Ishikawa (cell line): Measurements from ENCODE around the gene KIFC1.

ENCODE experiments used
- CEBPB ChIP-seq: IDR thresholded peaks from 2 replicates; pipeline ENCODE4 v1.6.1; 2012
- CREB1 ChIP-seq: IDR thresholded peaks from 2 replicates; pipeline ENCODE4 v1.6.1; 2012; ENCODE audit warnings: low read depth
- EGR1 ChIP-seq: IDR thresholded peaks from 2 replicates; pipeline ENCODE4 v1.6.1; 2012
- EP300 ChIP-seq: IDR thresholded peaks from 2 replicates; pipeline ENCODE4 v1.6.1; 2012; ENCODE audit warnings: borderline replicate concordance
- FOXM1 ChIP-seq: IDR thresholded peaks from 2 replicates; pipeline ENCODE4 v1.6.1; 2012; ENCODE audit warnings: low read depth, borderline replicate concordance
- NFIC ChIP-seq: IDR thresholded peaks from 2 replicates; pipeline ENCODE4 v1.6.1; 2012
- RAD21 ChIP-seq: IDR thresholded peaks from 2 replicates; pipeline ENCODE4 v1.6.1; 2012; ENCODE audit warnings: low read depth
- TAF1 ChIP-seq: IDR thresholded peaks from 2 replicates; pipeline ENCODE4 v1.6.1; 2012; ENCODE audit warnings: low read depth, mild to moderate bottlenecking
- TCF12 ChIP-seq: IDR thresholded peaks from 2 replicates; pipeline ENCODE4 v1.6.1; 2012; ENCODE audit warnings: low read depth
- TEAD4 ChIP-seq: IDR thresholded peaks from 2 replicates; pipeline ENCODE4 v1.6.1; 2012
- YY1 ChIP-seq: IDR thresholded peaks from 2 replicates; pipeline ENCODE4 v1.6.1; 2012; ENCODE audit warnings: low read depth
- ZBTB7A ChIP-seq: IDR thresholded peaks from 2 replicates; pipeline ENCODE4 v1.6.1; 2012; ENCODE audit warnings: low read depth
- TF ChIP-seq, protein P1 (sequence below): IDR thresholded peaks from 2 replicates; pipeline ENCODE4 v1.6.1; 2012
- TF ChIP-seq, protein P2 (sequence below): IDR thresholded peaks from 2 replicates; pipeline ENCODE4 v1.6.1; 2012; ENCODE audit warnings: low read depth, mild to moderate bottlenecking
- TF ChIP-seq, protein P3 (sequence below): IDR thresholded peaks from 2 replicates; pipeline ENCODE4 v1.6.1; 2012

The KIFC1 gene

DNA sequence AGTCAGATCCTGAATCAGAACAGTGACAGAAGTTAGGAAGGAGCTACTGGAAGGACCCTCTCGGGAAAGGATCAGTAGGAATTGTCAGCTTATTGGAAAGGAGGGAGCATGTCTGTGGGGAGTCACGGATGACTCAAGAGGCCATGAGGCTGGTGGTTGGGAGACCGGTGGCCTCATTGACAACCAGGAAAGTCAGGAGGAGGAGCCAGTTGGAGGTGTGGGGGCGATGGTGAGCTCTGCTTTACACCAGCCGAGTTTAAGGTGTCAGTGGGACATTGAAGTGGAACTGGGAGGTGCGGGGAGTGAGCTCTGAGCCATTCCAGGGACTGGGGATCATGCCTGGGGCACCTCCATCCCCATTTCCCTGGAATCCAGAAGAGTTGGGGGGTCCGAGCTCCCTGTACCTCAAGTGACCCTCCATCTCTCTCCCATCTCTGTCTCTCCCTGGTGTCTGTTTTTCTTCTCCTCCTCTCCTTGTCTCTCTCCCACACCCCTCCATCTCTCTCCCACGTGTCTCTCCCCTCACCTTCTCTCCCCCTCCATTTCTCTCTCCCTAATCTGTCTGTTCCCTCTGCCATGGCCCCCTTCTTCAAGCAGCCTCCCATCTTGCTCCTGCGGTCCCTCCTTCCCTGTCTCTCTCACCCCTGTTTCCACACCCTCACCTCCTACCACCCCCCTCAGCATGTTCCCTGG lies 48.5 kb downstream of the KIFC1 start:
- TF ChIP-seq TEAD4 (no peak), NFIC (no peak), YY1 (no peak), TCF12 (no peak), EGR1 (no peak), FOXM1 (no peak), RAD21 (no peak), ZBTB7A (no peak), EP300 (no peak), CEBPB (no peak)
- TF ChIP-seq, protein P1, sequence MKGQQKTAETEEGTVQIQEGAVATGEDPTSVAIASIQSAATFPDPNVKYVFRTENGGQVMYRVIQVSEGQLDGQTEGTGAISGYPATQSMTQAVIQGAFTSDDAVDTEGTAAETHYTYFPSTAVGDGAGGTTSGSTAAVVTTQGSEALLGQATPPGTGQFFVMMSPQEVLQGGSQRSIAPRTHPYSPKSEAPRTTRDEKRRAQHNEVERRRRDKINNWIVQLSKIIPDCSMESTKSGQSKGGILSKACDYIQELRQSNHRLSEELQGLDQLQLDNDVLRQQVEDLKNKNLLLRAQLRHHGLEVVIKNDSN = no peak
- TF ChIP-seq, protein P2, sequence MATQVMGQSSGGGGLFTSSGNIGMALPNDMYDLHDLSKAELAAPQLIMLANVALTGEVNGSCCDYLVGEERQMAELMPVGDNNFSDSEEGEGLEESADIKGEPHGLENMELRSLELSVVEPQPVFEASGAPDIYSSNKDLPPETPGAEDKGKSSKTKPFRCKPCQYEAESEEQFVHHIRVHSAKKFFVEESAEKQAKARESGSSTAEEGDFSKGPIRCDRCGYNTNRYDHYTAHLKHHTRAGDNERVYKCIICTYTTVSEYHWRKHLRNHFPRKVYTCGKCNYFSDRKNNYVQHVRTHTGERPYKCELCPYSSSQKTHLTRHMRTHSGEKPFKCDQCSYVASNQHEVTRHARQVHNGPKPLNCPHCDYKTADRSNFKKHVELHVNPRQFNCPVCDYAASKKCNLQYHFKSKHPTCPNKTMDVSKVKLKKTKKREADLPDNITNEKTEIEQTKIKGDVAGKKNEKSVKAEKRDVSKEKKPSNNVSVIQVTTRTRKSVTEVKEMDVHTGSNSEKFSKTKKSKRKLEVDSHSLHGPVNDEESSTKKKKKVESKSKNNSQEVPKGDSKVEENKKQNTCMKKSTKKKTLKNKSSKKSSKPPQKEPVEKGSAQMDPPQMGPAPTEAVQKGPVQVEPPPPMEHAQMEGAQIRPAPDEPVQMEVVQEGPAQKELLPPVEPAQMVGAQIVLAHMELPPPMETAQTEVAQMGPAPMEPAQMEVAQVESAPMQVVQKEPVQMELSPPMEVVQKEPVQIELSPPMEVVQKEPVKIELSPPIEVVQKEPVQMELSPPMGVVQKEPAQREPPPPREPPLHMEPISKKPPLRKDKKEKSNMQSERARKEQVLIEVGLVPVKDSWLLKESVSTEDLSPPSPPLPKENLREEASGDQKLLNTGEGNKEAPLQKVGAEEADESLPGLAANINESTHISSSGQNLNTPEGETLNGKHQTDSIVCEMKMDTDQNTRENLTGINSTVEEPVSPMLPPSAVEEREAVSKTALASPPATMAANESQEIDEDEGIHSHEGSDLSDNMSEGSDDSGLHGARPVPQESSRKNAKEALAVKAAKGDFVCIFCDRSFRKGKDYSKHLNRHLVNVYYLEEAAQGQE = no peak

DNA sequence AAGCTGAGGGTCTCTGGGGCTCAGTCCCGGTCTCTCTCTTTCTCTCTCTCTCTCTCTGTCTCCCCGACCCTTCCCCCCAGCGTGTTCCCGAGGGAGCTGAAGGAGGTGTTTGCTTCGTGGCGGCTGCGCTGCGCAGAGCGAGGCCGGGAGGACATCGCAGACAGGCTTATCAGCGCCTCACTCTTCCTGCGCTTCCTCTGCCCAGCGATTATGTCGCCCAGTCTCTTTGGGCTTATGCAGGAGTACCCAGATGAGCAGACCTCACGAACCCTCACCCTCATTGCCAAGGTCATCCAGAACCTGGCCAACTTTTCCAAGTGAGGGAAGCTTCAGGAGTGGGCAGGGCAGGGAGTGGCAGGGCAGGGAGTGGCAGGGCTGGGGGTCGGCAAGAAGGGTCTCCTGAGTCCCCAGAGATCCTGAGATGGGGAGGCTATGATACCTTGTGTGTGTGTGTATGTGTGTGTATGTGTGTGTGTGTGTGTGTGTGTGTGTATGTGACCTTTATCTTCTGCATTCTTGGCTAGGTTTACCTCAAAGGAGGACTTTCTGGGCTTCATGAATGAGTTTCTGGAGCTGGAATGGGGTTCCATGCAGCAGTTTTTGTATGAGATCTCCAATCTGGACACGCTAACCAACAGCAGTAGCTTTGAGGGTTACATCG lies 49.2 kb downstream of the KIFC1 start:
- TF ChIP-seq FOXM1 = no peak

DNA sequence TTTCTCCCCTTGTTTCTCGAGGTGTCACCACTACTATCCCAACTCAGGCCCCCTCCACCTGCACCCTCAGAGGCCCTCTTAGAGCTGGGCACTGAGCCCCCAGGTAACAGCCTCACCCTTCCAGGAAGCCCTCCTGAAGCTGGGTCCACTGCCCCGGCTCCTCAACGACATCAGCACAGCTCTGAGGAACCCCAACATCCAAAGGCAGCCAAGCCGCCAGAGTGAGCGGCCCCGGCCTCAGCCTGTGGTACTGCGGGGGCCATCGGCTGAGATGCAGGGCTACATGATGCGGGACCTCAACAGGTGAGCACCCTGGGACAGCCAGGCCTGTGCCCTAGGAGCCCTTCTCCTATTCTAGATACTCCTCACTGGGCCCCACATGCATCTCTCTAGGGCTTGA lies 49.8 kb downstream of the KIFC1 start:
- TF ChIP-seq RAD21 (no peak), EP300 (no peak), CREB1 (no peak), NFIC (no peak), TEAD4 (no peak), TAF1 (no peak), YY1 (no peak), CEBPB (no peak), FOXM1 (no peak), ZBTB7A (no peak), TCF12 (no peak)
- TF ChIP-seq, protein P1 = no peak
- TF ChIP-seq, protein P2 = no peak
- TF ChIP-seq, protein P3, sequence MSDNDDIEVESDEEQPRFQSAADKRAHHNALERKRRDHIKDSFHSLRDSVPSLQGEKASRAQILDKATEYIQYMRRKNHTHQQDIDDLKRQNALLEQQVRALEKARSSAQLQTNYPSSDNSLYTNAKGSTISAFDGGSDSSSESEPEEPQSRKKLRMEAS = no peak

DNA sequence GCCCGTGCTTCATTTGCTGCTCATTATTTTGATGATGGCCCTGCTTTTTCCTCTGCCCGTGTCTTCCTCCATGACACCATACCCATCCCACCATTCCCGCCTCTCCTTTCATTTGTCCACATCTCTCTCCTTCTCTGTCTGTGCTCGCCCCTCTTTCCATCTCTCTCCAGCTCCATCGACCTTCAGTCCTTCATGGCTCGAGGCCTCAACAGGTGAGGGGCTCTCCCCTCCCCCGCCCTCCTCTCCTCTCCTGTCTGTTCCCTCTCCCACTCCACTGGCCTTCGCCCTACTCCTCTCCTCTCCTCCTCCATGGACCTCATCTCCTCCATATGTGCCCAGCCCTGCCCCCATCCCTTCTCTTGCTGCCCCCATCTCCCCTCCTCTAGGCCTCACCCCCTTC lies 50.7 kb downstream of the KIFC1 start:
- TF ChIP-seq FOXM1 = no peak
- no peak for TF ChIP-seq TAF1
- no peak for TF ChIP-seq TCF12
- TF ChIP-seq TEAD4 = no peak

DNA sequence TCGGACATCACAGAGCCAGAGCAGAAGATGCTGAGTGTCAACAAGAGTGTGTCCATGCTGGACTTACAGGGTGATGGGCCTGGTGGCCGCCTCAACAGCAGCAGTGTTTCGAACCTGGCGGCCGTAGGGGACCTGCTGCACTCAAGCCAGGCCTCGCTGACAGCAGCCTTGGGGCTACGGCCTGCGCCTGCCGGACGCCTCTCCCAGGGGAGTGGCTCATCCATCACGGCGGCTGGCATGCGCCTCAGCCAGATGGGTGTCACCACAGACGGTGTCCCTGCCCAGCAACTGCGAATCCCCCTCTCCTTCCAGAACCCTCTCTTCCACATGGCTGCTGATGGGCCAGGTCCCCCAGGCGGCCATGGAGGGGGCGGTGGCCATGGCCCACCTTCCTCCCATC lies 51.4 kb downstream of the KIFC1 start:
- no peak for TF ChIP-seq ZBTB7A
- no peak for TF ChIP-seq FOXM1
- no peak for TF ChIP-seq CEBPB
- TF ChIP-seq CREB1 = no peak
- TF ChIP-seq, protein P2 = no peak
- no peak for TF ChIP-seq NFIC
- TF ChIP-seq, protein P1 = no peak
- TF ChIP-seq YY1 = no peak
- TF ChIP-seq, protein P3 = no peak
- no peak for TF ChIP-seq EP300
- TF ChIP-seq RAD21 = no peak
